Measurements from ENCODE around the gene SLC44A4. TPM values are rescaled to one million over a fixed set of nuclear protein-coding genes. Genes with fewer than 3 reads are reported as not detected.
"Not testable (repeated sequence)": the region's sequence is repeated elsewhere in the genome, so short reads cannot be mapped to it uniquely, and the experiment has no call there.

SLC44A4 gene
- total and polyA plus RNA-seq, 2 donors: 0.42 to 1.7 TPM

DNA sequence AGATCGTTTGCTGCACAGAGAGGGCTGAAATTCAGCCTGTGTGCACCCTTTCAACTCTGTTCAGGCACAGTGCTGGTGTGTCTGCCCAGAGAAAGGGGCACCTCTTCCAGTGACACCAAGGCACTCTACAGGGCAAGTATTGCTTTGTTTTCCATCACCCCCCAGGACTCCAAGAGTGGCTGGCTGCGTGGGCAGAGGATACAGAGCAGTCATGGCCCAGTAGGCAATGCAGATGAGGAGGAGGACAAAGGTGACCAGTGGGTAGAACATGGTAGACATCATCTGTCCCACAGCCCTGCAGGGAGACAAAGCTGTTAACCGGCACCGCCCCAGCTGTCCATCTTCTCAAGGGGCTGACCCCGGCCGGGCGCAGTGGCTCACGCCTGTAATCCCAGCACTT is 9.5 kb downstream of the SLC44A4 start:
- H3K27ac ChIP-seq (ENCODE audit: low read depth in 1 of 2, low read length in 1 of 2): no peak overlapping the region
- H3K9me3 ChIP-seq (ENCODE audit: control insufficient read depth in 2 of 2, insufficient read depth in 1 of 2, low read length in 1 of 2): peaks cover 0 to 3% of the 10 kb centered on the region in 2 donors
- 94% methylated on average over 8 of the region's 8 CpGs for whole genome bisulfite sequencing
- no peak for DNase-seq (ENCODE audit: low read depth in 6 of 9, low spot score in 9 of 9)
- H3K4me1 ChIP-seq (ENCODE audit: control insufficient read depth in 2 of 2, insufficient read depth in 2 of 2, low read length in 2 of 2): peaks cover 3 to 17% of the 10 kb centered on the region in 2 donors
- H3K27me3 ChIP-seq (ENCODE audit: control insufficient read depth in 2 of 2, insufficient read depth in 1 of 2, low read length in 1 of 2): no peaks in the 10 kb centered on the region
- no peaks in the 10 kb centered on the region for H3K36me3 ChIP-seq (ENCODE audit: control insufficient read depth in 2 of 2, insufficient read depth in 2 of 2, low read length in 1 of 2)
- H3K4me3 ChIP-seq (ENCODE audit: low read length in 2 of 2): no peak overlapping the region

DNA sequence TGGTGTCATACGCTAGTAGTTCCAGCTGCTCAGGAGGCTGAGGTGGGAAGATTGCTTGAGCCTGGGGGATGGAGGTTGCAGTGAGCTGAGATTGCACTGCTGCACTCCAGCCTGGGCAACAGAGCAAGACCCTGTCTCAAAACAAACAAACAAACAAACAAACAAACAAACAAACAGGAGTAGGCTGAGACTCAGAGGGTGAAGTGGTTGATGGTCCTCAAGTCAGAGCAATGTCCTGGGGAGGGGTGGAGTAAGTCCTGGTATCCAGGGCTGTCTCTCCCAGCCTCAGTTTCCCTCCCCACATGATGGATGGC is 10.2 kb downstream of the SLC44A4 start:
- not testable (repeated sequence) for H3K4me3 ChIP-seq (ENCODE audit: low read length in 2 of 2); DNase-seq (ENCODE audit: low read depth in 6 of 9, low spot score in 9 of 9); H3K36me3 ChIP-seq (ENCODE audit: control insufficient read depth in 2 of 2, insufficient read depth in 2 of 2, low read length in 1 of 2); H3K27me3 ChIP-seq (ENCODE audit: control insufficient read depth in 2 of 2, insufficient read depth in 1 of 2, low read length in 1 of 2); H3K9me3 ChIP-seq (ENCODE audit: control insufficient read depth in 2 of 2, insufficient read depth in 1 of 2, low read length in 1 of 2)
- WGBS: 98% methylated on average over 1 of the region's 1 CpG
- Histone ChIP-seq H3K4me1 (ENCODE audit: control insufficient read depth in 2 of 2, insufficient read depth in 2 of 2, low read length in 2 of 2) (peaks cover 5 to 20% of the 10 kb centered on the region in 2 donors), H3K27ac (ENCODE audit: low read depth in 1 of 2, low read length in 1 of 2) (peak overlapping the region in 1 of 2 donors; percentile 44)

DNA sequence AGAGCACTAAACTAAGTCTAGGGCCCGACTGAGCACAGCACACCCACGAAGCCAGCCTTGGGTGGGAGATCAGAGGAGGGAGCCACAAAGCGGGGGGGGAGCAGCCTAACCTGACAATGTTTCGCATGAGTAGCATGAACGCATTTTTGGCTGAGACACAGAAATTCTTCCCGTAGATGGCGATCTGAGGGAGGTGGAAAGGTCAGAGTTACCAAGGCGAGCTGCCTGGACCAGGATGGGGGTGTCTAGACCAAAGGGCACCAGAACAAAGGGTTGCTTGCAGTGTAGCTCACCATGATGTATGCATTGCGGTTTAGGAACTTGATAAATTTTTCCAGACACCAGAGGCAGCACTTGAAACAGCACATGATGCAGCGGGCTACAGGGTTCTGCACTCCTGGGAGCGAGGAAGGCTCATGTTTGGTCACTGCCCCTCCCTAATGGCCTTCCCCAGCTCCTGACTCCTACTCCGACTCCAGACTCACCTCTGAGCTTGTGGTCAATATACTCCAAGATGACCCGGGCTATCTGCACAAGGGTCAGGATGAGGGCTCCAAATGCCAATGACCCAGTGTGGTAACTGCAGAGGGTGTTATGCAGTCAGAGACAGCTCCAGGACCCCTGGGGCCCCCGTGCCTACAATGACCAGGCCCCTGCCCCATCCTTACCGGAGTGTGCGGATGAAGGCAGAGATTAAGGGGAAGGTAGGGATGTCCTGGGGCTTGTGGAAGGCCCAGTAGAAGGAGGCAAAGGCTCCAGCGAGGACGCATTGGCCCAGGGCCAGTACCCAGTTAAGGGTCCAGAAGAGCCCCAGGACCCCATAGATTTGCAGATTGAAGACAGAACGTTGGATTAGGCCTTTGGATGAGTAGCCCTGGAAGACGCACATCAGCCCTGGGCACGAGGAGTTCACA is 13.3 kb downstream of the SLC44A4 start:
- Histone ChIP-seq H3K4me1 (ENCODE audit: control insufficient read depth in 2 of 2, insufficient read depth in 2 of 2, low read length in 2 of 2) (peaks cover 12 to 36% of the 10 kb centered on the region in 2 donors), H3K27me3 (ENCODE audit: control insufficient read depth in 2 of 2, insufficient read depth in 1 of 2, low read length in 1 of 2) (no peaks in the 10 kb centered on the region), H3K9me3 (ENCODE audit: control insufficient read depth in 2 of 2, insufficient read depth in 1 of 2, low read length in 1 of 2) (peaks cover 0 to 3% of the 10 kb centered on the region in 2 donors), H3K36me3 (ENCODE audit: control insufficient read depth in 2 of 2, insufficient read depth in 2 of 2, low read length in 1 of 2) (peaks cover 0 to 8% of the 10 kb centered on the region in 2 donors), H3K27ac (ENCODE audit: low read depth in 1 of 2, low read length in 1 of 2) (no peak overlapping the region), H3K4me3 (ENCODE audit: low read length in 2 of 2) (no peak overlapping the region)
- WGBS: 94% methylated on average over 21 of the region's 21 CpGs
- no peak for DNase-seq (ENCODE audit: low read depth in 6 of 9, low spot score in 9 of 9)

DNA sequence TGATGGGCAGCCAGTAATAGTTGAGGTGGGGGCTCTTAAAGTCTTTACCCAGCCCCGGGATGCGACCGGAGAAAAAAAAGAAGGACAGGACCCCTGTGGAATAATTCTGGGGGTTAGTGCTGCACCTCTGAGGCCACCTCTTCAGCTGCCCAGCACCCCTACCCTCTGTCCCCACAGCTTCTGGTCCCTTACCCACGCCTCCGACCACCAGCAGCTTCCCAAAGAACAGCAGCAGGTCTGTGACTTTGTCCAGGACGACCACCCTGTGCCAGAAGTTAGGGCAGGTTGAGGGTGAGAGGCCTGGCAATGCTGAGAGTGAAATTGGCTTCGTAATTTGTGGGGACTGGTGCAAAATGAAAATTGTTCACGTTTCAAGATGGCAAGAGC is 14.0 kb downstream of the SLC44A4 start:
- H3K36me3 ChIP-seq (ENCODE audit: control insufficient read depth in 2 of 2, insufficient read depth in 2 of 2, low read length in 1 of 2): peaks cover 6 to 13% of the 10 kb centered on the region in 2 donors
- no peaks in the 10 kb centered on the region for H3K27me3 ChIP-seq (ENCODE audit: control insufficient read depth in 2 of 2, insufficient read depth in 1 of 2, low read length in 1 of 2)
- peaks cover 0 to 3% of the 10 kb centered on the region in 2 donors for H3K9me3 ChIP-seq (ENCODE audit: control insufficient read depth in 2 of 2, insufficient read depth in 1 of 2, low read length in 1 of 2)
- 98% methylated on average over 8 of the region's 8 CpGs for whole genome bisulfite sequencing
- H3K4me1 ChIP-seq (ENCODE audit: control insufficient read depth in 2 of 2, insufficient read depth in 2 of 2, low read length in 2 of 2): peaks cover 12 to 36% of the 10 kb centered on the region in 2 donors
- H3K4me3 ChIP-seq (ENCODE audit: low read length in 2 of 2): no peak overlapping the region
- H3K27ac ChIP-seq (ENCODE audit: low read depth in 1 of 2, low read length in 1 of 2): no peak overlapping the region
- no peak for DNase-seq (ENCODE audit: low read depth in 6 of 9, low spot score in 9 of 9)

DNA sequence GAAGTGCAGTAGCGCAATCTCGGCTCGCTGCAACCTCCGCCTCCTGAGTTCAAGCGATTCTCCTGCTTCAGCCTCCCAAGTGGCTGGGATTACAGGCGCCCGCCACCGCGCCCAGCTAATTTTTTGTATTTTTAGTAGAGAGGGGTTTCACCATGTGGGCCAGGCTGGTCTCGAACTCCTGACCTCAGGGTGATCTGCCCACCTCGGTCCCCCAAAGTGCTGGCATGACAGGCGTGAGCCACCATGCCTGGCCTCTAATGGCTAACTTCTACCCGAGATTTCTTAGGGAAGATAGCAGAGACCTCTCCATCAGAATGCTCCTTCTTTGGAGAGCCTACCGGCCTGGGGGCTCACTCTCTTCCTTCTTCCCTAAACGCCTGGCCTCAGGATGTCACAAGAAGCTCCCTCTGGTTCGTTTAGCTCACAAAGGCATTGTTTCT is 14.7 kb downstream of the SLC44A4 start:
- Histone ChIP-seq H3K27ac (ENCODE audit: low read depth in 1 of 2, low read length in 1 of 2) (peak overlapping the region in 1 of 2 donors; percentile 82), H3K36me3 (ENCODE audit: control insufficient read depth in 2 of 2, insufficient read depth in 2 of 2, low read length in 1 of 2) (peaks cover 13 to 20% of the 10 kb centered on the region in 2 donors), H3K4me3 (ENCODE audit: low read length in 2 of 2) (peak overlapping the region; percentile 55 to 68), H3K4me1 (ENCODE audit: control insufficient read depth in 2 of 2, insufficient read depth in 2 of 2, low read length in 2 of 2) (peaks cover 12 to 36% of the 10 kb centered on the region in 2 donors)
- DNase-seq (ENCODE audit: low read depth in 6 of 9, low spot score in 9 of 9); H3K27me3 ChIP-seq (ENCODE audit: control insufficient read depth in 2 of 2, insufficient read depth in 1 of 2, low read length in 1 of 2); H3K9me3 ChIP-seq (ENCODE audit: control insufficient read depth in 2 of 2, insufficient read depth in 1 of 2, low read length in 1 of 2): not testable (repeated sequence)
- WGBS: 19% methylated on average over 16 of the region's 16 CpGs

DNA sequence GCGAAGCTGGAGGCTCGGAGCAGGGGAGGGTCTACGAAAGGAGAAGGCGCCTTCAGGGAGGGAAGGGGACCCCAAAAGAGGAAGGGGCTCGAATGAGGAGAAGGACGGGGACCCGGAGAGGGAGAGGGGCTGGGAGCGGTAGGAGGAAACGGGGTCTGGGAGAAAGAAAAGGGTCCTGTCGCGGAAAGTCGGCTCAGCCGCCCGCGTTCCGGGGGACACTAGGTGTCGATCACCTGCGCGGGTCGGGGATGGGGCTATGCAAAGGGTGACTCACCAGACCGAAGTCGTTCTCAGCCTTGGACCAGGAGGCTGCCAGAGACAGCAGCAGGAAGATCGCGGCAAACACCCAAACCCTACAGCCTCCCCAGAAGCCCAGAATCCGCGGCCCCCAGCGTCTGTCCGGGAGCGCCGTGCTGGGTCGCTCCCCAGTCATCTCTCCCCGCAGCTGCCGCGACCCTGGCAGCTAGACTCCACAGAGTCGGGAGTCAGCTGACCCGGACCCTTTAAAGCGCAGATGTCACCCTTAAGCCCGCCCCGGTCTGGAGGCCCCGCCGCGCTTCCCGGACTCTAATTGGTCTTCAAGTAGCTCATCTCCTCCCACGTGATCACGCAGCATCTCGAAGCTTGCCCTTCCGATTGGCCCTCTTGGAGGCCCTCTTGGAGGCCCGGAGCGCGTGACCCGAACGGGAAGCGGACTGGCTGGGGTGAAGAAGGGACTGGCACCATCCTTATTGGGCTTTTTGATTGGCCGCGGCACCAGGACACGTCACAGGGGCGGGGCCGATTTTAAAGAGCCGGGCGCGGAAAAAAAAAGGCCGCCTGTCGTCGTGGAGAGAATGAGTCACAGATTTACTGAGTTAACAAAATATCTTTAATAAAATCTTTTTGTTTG is 16.2 kb downstream of the SLC44A4 start, which contains the start of gene NEU1:
Gene NEU1, minus strand, starts transcription at position 478 of the 892 bp plus-strand sequence. Its CDS starts 45 bp downstream, at position 433.
- peaks cover 12 to 33% of the 10 kb centered on the region in 2 donors for H3K4me1 ChIP-seq (ENCODE audit: control insufficient read depth in 2 of 2, insufficient read depth in 2 of 2, low read length in 2 of 2)
- under 1% methylated on average over 64 of the region's 64 CpGs for WGBS
- peak within 1 kb of the TSS; percentile 76 to 82 for H3K27ac ChIP-seq (ENCODE audit: low read depth in 1 of 2, low read length in 1 of 2)
- peaks cover 0 to 3% of the 10 kb centered on the region in 2 donors for H3K9me3 ChIP-seq (ENCODE audit: control insufficient read depth in 2 of 2, insufficient read depth in 1 of 2, low read length in 1 of 2)
- peak within 1 kb of the TSS; percentile 64 to 72 for H3K4me3 ChIP-seq (ENCODE audit: low read length in 2 of 2)
- no peaks in the 10 kb centered on the region for H3K27me3 ChIP-seq (ENCODE audit: control insufficient read depth in 2 of 2, insufficient read depth in 1 of 2, low read length in 1 of 2)
- H3K36me3 ChIP-seq (ENCODE audit: control insufficient read depth in 2 of 2, insufficient read depth in 2 of 2, low read length in 1 of 2): peaks cover 19 to 22% of the 10 kb centered on the region in 2 donors
- peak; percentile 91 to 100 (median 99) for DNase-seq (ENCODE audit: low read depth in 6 of 9, low spot score in 9 of 9)

DNA sequence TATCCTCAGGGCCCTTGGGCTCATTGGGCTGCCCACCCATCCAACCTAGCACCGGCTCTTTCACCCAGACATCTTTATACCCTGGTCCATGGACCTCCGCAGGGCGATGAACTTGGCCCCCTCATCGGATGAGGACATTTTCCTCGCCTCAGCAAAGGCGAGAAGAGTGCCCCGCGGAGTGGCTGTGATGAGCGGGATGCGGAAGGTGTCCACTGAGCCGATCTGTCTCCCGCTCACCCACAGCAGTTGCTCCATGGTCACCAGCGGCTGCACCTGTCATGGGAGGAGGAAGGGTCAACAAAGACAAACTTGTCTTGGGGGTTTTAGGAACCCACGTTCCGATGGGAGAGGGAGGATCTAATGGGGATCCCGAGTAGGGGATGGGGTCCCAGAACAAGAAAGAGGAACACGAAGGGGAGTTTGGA is 16.9 kb downstream of the SLC44A4 start:
- Histone ChIP-seq H3K9me3 (ENCODE audit: control insufficient read depth in 2 of 2, insufficient read depth in 1 of 2, low read length in 1 of 2) (peaks cover 0 to 3% of the 10 kb centered on the region in 2 donors), H3K27me3 (ENCODE audit: control insufficient read depth in 2 of 2, insufficient read depth in 1 of 2, low read length in 1 of 2) (no peaks in the 10 kb centered on the region), H3K27ac (ENCODE audit: low read depth in 1 of 2, low read length in 1 of 2) (no peak overlapping the region), H3K4me3 (ENCODE audit: low read length in 2 of 2) (peak overlapping the region; percentile 64 to 72), H3K36me3 (ENCODE audit: control insufficient read depth in 2 of 2, insufficient read depth in 2 of 2, low read length in 1 of 2) (peaks cover 25 to 27% of the 10 kb centered on the region in 2 donors), H3K4me1 (ENCODE audit: control insufficient read depth in 2 of 2, insufficient read depth in 2 of 2, low read length in 2 of 2) (peaks cover 12 to 33% of the 10 kb centered on the region in 2 donors)
- DNase-seq (ENCODE audit: low read depth in 6 of 9, low spot score in 9 of 9): no peak
- WGBS: 58% methylated on average over 17 of the region's 17 CpGs

DNA sequence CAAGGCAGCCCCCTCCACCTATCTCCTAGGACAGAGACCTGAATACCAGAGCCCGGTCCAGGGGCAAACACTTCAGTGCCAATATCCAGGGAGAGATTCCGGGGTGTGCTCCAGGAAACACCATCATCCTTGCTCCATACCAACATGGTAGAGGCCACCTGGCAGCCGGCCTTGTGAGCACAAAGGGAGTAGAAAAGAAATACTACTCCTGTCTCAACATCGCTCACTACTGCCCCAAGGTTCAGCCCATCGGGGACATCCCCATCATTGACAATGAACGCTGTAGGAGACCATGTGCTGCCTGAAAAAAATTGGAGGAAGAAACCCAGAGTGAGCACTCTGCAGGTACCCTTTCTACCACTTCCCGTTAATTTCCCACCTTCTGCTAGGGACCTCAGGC is 17.6 kb downstream of the SLC44A4 start:
- no peak for DNase-seq (ENCODE audit: low read depth in 6 of 9, low spot score in 9 of 9)
- no peaks in the 10 kb centered on the region for H3K27me3 ChIP-seq (ENCODE audit: control insufficient read depth in 2 of 2, insufficient read depth in 1 of 2, low read length in 1 of 2)
- H3K4me1 ChIP-seq (ENCODE audit: control insufficient read depth in 2 of 2, insufficient read depth in 2 of 2, low read length in 2 of 2): peaks cover 12 to 33% of the 10 kb centered on the region in 2 donors
- H3K27ac ChIP-seq (ENCODE audit: low read depth in 1 of 2, low read length in 1 of 2): no peak overlapping the region
- H3K4me3 ChIP-seq (ENCODE audit: low read length in 2 of 2): no peak overlapping the region
- H3K36me3 ChIP-seq (ENCODE audit: control insufficient read depth in 2 of 2, insufficient read depth in 2 of 2, low read length in 1 of 2): peaks cover 25 to 27% of the 10 kb centered on the region in 2 donors
- 94% methylated on average over 7 of the region's 7 CpGs for WGBS
- H3K9me3 ChIP-seq (ENCODE audit: control insufficient read depth in 2 of 2, insufficient read depth in 1 of 2, low read length in 1 of 2): peaks cover 0 to 3% of the 10 kb centered on the region in 2 donors
